HG02870 (cell line): ENCODE results near the gene CD48.

Experiments used
- ATAC-seq: cut with Tn5 transposase; IDR thresholded peaks from one replicate; pipeline ENCODE4 v1.9.1; 2021; ENCODE audit warnings: mild to moderate bottlenecking, moderate library complexity; ENCODE audit not compliant: unreplicated experiment

The CD48 gene

DNA sequence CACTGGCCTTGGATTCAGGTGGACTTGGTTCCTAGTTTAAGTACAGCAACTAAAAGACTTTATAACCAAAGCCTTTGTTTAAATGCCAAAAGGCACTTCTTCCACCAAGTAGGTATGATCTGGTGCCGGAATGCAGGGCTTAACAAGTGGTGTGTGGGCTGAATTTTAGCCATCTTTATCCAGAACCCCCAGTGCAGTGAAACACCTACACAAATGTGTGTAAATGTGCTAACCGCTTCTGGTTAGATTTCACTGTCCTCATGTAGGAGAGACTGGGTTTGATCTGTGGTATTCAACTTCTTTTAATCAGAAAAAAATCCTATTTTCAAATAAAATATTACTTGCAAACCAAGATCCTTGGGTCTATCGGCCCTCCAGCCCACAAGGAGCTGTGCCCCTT is 75.1 kb downstream of the CD48 start:
- ATAC-seq: no peak

DNA sequence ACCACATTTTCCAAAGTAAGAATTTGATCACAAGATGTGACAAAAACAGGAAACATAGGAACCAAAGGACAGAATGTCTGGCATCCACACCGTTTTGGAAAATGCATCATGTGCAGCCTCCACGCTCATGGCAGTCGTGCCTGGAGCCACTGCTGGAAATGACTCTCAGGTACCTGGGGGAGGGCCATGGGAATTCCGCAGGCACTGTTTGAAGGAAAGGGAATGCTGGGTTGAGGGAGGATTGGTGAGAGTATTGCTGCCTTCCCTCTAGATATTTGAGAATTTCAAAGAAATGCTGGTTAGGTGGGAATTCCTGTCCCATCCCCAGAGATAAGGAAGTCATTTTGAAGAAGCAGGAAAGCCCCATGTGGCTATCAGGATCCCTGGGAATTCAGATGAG is 75.5 kb downstream of the CD48 start:
- ATAC-seq: no peak

DNA sequence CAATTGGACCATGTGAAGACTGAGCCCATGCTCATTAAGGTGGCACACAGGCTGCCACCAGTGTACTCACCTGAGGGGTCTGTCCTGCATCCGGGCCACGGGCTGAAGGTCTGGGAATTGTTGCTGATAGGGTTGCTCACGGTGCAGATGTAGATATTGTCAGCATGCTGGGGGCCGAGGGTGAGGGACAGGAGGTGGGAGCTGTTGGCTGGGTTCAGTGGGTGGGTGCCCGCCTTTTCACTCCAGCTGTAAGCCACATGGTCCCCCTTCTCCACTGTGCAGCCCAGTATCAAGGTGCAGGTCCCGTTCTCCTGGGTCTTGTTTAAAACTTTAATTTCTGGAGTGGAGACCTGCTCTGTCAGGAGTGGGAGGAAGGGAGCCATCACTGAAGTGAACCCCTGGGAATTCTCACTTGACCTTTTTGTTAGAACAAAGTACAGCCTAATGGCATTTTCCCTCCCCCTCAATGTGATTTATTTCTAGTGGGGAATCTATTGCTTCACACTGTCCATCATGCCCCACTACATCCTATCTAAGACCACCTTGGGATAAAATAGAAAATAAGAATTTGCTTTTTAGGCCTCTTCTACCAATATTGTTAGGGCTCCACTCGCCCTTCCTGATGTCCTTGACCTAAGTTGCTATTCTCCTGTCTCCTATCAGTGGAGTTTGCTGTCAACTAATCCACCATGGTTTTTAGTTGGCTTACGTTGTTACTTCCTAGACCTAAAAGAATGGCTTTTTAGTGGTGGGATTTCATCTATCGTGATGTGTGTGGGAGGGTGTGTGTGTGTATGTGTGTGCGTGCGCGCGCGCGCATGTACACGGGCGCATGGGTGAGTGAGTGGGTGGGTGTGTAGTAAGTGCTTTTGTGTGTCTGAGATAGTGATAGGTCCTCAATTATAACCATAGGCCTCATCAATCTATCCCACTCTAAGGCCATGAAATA is 76.8 kb downstream of the CD48 start:
- ATAC-seq: no peak

DNA sequence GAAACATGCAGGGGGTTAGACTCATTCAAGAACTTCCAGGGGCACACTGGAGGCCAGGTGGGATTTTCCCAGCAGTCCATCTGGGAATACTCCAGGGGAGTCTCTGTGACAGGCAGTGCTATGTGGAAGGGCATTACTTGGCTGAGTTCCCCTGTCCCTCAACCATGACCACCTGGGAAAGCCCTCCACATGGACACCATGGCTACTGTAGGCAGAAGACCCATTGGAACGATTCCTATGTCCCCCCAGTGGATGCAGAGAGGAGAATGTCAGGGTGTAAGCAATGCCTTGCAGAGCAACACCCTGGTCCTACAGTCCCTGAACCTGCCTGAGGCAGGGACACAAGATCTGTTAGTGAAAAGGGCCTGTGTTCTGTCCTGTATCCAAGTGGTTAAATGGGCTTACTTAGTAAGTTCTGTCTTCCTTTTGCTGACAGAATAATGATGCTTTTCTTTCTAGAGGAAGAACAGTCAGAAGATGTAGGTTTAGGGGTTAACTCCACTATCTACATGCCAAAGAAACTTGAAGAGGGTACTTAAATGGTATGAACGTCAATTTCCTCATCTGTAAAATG is 78.2 kb downstream of the CD48 start:
- no peak for ATAC-seq

DNA sequence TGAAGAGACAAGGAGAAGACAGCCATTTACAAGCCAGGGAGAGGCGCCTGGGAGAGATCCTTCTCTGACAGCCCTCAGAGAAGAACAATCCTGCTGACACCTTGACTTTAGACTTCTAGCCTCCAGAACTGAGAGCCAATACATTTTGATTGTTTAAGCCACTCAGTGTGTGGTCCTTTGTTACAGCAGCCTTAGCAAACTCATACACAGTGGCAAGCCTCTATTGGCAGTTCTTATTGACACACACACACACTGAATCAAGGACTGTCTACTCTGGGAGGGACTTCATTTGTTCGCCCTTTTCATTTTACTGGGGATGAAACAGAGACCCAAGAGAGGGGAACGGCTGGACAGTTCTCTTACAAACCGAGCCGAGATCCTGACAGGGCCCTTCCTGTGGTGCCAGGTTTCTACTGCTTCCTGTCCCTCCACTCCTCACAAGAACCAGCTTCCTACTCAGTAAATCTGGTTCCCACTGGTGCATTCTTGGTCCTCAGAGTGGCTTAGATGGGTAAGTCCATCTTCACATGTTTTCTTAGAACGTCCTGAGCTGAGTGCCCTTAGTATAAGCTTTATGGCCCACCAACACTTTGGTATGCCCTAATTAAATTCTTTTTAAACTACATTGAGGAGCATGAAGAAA is 79.5 kb downstream of the CD48 start:
- ATAC-seq: no peak

DNA sequence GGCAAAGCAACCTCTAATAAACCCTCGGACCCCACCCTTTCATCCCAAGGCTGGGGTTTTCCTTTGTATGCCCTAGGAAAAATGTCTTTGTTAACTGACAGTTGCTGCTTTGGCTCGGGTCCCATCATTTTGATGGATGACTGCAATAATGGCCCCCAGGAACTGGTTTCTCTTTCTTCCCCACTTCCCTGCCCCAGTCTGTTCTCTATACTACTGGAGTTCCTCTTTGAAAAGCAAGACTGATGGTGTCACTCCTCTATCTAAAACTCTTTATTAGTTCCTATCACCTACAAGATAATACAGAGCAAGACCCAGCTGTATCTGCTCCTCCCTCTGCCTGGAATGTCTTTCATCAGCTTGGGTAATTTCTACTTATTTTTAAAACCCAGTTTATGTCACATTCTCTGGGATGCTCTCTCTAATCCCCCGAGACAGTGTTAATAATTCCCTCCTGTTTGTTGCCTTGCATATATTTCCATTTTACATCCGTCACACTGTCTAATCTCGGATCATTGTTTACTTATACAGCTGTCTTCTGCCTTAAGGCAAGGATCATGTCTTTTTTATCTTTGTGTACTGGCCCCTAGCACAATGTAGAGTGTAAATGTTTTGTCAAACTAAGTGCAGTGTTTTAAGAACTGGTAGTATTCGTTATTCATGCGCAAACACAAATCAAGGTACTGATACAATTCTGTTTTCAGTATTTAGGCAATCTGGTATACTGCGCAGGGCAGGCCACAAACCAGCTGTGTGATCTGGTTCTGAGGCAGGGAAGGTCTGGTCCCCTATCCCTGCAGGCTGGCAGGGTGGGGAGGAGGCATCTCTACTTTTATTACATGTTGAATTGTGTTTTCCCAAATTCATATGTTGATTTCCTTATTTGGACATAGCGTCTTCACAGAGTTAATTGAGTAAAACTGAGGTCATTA is 80.8 kb downstream of the CD48 start:
- ATAC-seq: no peak

DNA sequence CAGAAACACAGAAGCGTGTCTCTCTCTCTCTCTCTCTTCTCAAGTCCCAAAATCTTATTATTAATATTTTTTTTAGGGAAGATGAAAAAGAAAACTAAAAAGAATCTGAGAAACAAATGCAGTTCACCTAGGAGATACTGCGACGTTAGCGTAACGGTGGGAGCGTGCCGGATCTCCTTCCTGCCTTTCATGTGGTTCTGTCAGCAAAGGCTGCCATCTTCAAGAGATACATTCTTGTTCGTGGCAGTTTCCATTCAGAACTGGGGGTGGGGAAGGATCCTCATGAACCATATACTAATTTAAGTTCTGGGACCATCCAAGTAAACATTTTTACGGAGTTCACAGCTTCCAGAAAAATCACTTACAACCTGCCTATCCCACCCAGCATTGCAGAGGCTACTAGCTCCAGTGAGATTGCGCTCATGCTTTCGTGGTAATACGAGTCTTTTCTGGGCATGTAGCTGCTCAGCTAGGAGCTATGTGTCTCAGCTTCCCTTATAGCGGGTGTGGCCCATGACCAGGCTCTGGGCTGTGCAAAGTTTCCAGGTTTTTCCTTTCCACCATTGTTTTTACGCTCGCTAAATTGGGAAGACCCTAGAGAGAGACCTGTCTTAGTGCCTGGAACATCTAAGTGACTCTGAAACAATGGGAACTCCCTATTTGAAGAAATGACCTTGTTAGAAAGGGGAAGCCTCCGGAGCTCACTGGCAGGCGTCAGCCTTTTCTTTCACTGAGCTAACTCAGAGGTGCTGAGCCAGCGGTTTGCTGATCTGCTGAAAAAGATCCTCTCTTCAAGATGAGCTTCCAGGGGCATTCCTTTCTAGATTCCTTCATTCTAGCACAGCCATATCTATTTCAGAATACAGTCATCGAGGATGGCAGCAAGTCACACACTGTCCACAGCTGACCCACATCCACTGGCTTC is 82.1 kb downstream of the CD48 start:
- no peak for ATAC-seq

DNA sequence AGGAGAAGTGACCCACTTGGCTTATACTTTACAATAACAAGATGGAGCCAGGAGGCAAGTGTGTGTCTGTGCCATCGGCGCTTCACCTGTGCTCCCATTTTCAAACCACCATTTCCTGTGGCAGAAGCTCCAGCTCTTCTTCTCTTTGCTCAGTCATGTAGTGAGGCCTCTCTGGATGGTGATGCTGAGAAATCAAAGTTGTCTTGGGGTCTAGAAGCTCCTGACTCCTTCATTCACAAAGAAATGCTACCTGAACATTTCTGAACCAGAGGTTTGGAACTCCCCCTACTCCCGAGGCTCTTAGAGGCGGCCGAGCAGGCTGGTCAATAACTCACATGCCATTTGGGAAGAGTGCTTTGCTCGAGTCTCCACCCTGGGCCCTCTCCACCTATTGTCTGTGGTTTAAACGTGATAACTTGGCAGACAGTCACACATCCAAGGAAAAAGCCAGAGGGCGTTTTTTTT is 82.8 kb downstream of the CD48 start:
- no peak for ATAC-seq
